Measurements from ENCODE around the gene TACR3.
"Not testable (repeated sequence)": the region's sequence is repeated elsewhere in the genome, so short reads cannot be mapped to it uniquely, and the experiment has no call there.

The TACR3 gene, protein sequence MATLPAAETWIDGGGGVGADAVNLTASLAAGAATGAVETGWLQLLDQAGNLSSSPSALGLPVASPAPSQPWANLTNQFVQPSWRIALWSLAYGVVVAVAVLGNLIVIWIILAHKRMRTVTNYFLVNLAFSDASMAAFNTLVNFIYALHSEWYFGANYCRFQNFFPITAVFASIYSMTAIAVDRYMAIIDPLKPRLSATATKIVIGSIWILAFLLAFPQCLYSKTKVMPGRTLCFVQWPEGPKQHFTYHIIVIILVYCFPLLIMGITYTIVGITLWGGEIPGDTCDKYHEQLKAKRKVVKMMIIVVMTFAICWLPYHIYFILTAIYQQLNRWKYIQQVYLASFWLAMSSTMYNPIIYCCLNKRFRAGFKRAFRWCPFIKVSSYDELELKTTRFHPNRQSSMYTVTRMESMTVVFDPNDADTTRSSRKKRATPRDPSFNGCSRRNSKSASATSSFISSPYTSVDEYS

DNA sequence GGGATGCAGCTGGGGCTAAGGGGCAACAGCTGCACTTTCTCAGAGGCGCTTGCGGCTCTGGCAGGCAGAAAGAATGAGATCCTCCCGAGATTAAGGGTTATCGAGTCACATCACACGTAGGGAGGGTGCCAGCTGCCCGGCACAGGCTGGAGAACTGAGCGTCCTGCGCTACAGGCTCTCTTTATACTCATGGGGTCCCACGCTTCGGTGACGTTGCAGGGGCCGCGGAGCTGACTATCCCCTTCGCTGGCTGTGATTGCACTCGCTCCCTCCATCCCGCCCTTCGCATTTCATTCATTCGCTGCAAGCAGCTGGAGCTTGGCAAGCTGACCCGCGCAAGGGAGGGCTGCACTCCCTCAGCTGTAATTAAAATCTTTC lies at the start of gene TACR3:
TSS of gene TACR3 (minus strand) at position 156 of the 378 bp plus-strand sequence. CDS start 310 bp downstream, outside the sequence.
- no peak for DNase-seq (ENCODE audit: low read depth)

DNA sequence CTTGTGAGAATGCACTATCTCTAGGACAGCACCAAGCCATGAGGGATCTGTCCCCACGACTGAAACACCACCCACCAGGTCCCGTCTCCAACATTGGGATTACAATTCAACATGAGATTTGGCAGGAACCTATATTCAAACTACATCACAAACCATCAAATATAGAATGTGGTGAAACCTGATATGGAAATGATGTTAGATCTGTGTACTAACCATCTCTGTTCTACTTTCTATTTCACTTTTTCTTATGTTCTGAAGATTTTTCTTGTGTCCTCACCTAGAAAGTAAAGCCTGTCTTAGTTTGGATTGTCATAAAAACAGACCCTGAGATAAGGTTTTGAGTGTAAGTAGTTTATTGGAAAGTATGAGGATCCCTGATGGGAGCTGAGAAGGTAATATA lies 37.8 kb upstream of the TACR3 start:
- DNase-seq (ENCODE audit: low read depth), result no peak

DNA sequence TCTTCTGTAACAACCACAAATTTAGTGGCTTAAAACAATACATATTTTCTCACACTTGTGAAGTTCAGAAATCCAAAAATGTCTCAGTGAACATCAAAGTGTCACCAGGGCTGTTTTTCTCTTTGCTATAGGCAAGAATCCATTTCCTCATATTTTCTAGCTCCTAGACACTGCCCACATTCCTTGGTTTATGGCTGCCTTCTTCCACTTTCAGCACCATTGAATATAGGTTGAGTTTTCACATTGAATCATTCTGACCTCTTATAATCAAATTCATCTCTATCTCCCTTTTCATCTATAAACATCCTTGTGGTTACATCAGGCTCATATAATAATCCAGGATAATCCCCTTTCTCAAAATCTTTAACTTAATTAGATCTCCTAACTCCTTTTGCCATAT lies 37.0 kb upstream of the TACR3 start:
- DNase-seq (ENCODE audit: low read depth), result no peak

DNA sequence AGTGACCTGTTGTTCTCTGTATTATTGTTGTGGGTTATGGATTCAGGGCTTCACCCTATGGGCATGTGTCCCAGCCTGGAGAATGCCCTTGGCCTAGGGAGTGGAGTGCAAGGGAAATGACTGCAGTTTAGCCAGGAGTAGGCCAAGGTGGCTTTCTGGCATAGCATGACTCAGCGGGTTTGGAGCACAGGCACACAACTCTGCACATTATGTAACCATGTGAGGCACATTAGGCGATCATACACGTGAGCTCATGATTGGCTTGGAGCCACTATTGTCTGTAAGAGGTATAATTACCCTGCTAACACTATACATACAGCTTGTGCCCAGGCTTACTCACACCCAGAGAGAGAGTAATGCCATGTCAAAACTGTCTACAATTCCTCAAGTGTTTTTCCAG lies 35.1 kb upstream of the TACR3 start:
- DNase-seq (ENCODE audit: low read depth), result no peak

DNA sequence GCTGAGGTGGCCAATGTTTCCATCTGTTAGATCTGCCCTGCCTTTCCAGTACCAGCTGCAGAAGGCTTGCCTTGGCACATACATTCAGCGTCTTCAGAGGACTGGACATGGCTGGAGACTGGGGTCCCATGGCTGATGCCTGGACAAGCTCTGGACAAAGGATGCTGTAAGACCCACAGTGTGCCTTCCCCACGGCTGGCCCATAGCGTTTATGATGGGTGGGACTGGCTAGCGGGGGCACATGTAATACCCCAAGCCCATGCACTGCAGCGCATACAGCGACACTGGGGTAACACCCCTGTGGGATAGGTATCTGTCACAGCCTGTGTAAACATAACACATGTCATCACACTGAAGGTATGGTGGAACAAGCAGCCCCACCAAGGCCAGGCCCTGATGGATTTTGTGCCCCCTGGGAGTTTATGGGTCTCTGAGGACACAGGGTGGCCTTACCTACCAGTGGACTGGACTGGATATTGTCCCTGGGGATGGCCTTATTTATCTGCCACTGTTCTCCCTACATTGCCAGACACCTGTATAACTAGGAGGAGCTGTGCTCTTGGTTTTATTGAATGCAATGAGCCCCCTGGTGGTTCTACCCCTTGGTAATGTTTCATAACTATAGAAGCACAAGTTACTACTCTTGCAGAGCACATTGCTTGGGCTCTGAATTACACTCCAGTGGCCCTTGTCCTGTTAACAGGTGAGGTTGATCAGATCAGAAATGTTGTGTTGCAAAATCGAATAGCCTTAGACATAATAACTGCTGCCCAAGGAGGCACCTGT lies 34.3 kb upstream of the TACR3 start:
- DNase-seq (ENCODE audit: low read depth), result no peak

DNA sequence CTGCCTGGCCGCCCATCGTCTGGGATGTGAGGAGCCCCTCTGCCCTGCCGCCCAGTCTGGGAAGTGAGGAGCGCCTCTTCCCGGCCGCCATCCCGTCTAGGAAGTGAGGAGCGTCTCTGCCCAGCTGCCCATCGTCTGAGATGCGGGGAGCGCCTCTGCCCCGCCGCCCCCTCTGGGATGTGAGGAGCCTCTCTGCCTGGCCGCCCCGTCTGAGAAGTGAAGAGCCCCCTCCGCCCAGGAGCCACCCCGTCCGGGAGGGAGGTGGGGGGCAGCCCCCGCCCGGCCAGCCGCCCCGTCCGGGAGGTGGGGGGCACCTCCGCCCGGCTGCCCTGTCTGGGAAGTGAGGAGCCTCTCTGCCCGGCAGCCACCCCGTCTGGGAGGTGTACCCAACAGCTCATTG lies 3.4 kb upstream of the TACR3 start:
- DNase-seq (ENCODE audit: low read depth), result not testable (repeated sequence)

DNA sequence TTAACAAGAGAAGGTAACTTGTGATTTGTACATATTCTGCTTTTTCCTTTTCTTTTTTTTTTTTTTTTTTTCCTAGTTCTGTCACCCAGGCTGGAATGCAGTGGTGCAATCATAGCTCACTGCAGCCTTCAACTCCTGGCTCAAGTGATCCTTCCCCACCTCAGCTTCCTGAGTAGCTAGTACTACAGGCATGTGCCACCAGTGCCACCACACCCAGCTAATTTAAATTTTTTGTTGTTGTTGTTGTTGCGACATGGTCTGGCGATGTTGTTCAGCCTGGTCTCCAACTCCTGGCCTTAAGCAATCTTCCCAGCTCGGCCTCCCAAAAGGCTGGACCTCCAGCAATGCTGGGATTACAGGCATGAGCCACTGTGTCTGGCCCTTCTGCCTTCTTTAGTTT lies 1.5 kb upstream of the TACR3 start:
- DNase-seq (ENCODE audit: low read depth), result no peak

DNA sequence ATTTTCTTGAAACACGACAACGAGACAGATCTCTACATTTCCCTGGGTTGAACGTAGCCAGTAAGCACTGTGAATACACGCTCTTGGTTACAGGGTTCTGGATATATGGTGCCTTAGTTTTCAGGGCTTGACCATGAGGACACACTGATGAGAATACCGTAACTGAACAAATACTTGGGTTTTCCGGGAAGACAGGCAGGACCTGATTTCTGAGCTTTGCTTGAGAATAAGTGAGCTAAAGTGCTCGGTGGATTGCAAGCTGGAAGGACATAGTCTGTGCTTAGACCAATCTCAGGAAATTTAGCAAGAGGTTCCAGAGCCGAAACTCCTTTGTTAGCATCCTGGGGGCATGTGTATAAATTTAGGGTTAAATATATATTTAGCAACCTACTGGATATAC lies 876 bp upstream of the TACR3 start:
- DNase-seq (ENCODE audit: low read depth), result no peak

DNA sequence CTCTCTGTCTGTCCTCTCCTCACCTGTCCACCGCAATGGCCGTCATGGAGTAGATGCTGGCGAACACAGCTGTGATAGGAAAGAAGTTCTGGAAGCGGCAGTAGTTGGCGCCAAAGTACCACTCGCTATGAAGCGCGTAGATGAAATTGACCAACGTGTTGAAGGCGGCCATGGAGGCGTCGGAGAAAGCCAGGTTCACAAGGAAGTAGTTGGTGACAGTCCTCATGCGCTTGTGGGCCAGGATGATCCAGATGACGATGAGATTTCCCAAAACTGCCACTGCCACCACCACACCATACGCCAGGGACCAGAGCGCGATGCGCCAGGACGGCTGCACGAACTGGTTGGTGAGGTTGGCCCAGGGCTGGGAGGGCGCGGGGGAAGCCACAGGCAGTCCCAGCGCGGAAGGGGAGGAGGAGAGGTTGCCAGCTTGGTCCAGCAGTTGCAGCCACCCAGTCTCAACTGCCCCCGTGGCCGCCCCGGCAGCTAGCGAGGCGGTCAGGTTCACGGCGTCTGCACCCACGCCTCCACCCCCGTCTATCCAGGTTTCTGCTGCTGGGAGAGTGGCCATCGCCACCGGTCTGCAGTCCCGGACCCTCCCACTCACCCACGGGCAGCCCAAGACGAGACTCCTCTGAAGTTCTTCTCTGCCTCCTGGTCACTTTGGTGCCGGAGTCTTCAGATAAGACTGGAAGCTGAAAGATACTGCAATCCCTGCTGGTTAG lies 518 bp downstream of the TACR3 start:
- no peak for DNase-seq (ENCODE audit: low read depth)

DNA sequence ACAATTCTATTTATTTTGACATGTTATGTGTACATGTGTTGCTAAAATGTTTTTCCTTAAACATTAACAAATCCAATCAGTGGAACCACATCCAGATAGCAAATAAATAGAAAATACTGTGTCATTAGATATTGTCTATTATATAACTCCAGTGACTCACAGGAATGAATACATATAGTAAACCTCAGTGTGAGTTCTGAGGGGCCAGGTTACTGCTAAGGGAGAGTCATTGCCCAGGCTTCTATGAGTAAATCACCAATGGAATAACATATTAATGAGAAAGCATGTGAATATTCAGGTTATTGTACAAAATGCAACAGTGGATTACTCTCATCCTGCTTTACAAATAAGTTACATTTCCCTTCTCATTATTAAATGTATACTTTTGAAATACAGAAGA lies 27.2 kb downstream of the TACR3 start:
- DNase-seq (ENCODE audit: low read depth), result no peak

DNA sequence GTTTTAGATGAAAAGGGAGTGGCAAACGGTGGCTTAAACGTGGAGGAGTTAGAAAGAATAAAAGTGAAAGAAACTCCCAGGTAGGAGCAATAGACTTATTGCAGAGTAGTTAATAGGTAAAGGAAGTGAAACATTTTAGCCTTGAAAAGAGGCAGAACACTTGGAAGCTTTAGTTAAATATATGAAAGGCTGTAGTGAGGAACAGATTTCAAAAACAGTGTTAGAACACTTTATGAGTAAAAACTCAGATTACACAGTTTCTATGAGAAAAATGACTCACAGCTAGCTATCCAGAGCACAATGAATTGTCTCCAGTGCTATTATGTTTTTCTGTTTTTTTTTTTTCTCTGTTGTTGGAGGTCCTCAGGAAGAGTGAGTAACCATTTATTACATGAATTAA lies 45.8 kb downstream of the TACR3 start:
- no peak for DNase-seq (ENCODE audit: low read depth)

DNA sequence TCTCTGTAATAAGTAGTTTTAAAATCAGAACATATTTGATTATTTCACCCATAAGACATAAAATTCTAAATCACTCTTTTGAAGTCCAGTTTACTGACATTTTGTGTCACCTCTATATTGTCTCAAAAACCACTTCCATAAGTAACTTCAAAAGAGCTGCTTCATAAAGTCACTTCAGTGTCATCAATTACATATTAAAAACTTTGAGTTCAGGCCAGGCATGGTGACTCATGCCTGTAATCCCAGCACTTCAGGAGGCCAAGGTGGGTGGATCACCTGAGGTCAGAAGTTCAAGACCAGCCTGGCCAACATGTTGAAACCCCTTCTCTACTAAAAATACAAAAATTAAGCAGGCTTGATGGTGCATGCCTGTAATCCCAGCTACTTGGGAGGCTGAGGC lies 53.0 kb downstream of the TACR3 start:
- DNase-seq (ENCODE audit: low read depth), result not testable (repeated sequence)

DNA sequence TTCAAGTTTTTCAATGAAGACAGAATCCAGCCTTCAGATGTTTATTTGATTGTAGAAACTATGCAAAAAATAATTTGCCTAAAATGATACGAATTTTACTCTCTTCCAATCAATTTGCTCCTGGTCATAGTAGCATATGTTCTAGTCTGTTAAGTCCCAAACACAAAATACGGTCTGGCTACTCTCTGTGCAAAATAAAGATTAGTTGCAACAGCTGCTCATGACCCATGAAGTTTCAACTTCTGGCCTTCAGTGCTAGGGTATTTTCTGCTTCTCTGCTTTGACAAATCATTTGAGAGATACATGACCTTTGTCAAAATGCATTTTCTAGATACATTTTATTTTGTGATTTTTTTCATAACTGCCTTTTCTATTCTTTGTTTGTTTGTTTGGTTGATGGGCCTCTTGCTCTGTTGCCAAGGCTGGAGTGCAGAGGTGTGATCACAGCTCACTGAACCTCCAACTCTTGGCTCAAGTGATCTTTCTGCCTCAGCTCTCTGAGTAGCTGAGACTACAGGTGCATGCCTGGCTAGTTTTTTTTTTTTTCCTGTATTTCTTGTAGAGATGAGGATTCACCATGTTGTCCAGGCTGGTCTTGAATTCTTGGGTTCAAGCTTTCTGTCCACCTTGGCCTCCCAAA lies 55.2 kb downstream of the TACR3 start:
- DNase-seq (ENCODE audit: low read depth), result no peak

DNA sequence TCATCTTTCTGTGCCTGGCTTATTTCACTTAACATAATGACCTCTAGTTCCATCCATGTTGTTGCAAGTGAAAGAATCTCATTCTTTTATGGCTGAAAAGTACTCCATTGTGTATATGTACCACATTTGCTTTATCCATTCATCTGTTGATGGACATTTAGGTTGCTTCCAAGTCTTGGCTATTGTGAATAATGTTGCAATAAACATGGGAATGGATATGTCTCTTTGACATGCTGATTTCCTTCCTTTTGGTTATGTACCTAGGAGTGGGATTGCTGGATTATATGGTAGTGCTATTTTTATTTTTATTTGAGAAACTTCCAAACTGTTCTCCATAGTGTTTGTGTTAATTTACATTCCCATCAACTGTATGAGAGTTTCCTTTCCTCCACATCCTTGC lies 71.2 kb downstream of the TACR3 start:
- DNase-seq (ENCODE audit: low read depth), result no peak

DNA sequence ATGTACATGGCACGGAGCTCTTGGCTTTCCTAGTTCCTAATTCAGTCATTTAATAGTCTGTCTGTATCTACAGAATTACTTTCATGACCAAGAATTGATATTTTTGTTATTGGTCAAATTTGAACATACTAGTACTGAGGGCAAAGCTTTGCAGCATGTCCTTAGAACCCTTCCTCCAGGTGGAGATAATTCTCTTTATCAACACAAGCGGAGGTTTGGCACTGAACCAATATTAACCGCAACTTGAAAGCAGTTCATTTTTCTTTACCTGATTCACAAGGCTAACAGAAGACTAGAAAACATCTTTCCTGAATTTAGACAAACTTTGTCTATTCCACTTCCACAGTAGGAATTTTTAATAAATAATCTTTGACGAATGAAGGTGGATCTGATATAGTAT lies 73.8 kb downstream of the TACR3 start:
- no peak for DNase-seq (ENCODE audit: low read depth)

DNA sequence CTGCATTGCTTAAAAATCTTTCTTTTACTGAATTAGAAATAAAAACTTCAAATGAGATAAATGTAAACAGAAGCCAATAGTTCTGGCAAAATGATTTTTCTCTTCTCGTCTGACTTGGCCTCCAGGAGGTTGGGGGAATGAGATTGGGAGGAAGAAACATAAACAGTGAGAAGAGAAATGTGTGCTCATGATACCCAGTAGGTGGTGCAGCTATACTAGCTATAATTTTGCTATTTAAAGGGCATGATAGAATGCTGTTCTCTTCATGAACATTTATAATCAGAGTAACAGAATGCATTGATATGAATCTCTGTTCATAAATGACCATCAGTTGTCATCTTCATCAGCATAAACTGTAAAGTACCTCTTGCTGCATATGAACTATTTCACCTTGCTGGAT lies 85.5 kb downstream of the TACR3 start:
- no peak for DNase-seq (ENCODE audit: low read depth)

DNA sequence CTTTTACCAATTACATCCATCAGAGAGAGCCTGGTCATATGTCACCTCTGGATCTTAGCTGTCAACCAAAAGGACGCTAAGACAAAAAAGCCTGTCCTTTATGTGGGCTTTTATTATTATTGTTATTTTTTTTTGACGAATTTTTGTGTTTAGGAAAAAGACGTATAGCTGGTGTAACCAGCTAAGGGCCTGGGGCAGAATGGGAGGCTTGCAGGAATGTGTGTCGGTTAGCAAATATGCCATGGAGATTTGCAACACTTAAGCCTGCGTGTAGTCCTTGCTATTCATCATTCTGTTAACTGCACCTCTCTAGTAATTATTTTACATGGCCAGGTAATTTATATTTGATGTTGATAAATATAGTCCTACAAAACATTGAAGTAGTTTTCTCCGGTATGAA lies 93.5 kb downstream of the TACR3 start:
- DNase-seq (ENCODE audit: low read depth), result no peak

DNA sequence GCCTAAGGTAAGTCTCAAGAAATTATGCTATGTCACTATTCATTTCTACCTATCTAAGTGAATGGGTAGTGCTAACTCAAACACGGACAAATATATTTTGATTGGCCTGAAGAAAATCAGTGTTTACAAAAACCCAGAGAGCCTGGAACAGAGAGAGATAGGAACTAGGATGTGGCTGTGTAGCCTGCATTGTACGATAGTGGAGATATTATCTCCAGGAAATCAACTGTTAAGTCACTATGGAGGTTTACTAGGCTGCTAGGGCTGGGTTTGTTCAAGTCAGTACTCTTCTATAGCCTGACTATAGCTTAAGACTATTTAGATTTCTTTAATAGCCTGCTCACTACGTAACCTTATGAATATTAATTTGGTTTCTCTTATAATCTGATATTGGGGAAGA lies 127.9 kb downstream of the TACR3 start:
- DNase-seq (ENCODE audit: low read depth), result no peak

DNA sequence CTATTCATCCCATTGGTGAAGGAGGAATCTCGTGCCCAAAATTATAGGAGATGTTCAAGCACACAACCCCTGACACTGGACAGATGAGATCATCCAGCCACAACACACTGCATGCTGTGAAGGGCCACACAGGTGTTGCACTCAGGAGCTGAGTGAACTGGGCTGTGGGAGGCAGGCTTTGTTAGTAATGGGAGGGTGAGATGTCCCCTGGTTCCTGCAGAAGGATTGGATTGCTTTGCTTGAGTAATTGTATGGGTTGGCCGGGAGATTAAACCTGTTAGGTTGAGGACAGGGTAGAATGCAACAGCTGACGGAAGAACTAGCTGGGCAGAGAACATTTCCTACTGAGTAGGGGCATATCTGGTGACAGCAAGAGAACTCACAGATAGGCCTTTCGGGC lies 152.2 kb downstream of the TACR3 start:
- no peak for DNase-seq (ENCODE audit: low read depth)

DNA sequence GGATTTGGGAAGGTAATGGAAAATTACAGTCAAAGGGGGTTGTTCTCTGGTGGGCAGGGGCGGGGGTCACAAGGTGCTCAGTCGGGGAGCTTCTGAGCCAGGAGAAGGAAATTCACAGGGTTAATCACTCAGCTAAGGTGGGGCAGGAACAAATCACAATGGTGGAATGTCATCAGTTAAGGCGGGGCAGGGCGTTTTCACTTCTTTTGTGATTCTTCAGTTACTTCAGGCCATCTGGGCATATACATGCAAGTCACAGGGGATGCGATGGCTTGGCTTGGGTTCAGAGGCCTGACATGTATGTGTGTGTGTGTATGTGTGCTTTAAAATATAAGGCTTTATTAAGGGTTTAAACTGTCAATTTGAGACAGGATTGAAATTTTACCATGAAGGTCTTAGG lies 160.6 kb downstream of the TACR3 start:
- not testable (repeated sequence) for DNase-seq (ENCODE audit: low read depth)
